Lower lobe of right lung (tissue), 2 donors: Measurements from ENCODE around the gene ANKRD52. TPM values are rescaled to one million over a fixed set of nuclear protein-coding genes. Genes with fewer than 3 reads are reported as not detected.
"Not testable (repeated sequence)": the region's sequence is repeated elsewhere in the genome, so short reads cannot be mapped to it uniquely, and the experiment has no call there.

ENCODE experiments used
- ATAC-seq, 2 donors: fragments of 200-7000 bp; cut with Tn5 transposase; one replicate each; pipeline ENCODE4 v1.9.1; 2020 to 2022; ENCODE audit warnings: mild to moderate bottlenecking in 2 of 2, moderate library complexity in 2 of 2
- DNase-seq: peaks from one replicate; pipeline ENCODE4 v3.0.0-alpha.2; 2020
- H3K27ac ChIP-seq: fragments of 200-600 bp; one replicate; pipeline ENCODE4 v1.8.0; 2022
- H3K27me3 ChIP-seq: fragments of 200-600 bp; one replicate; pipeline ENCODE4 v1.8.0; 2022; ENCODE audit warnings: low read depth
- H3K36me3 ChIP-seq: fragments of 200-600 bp; one replicate; pipeline ENCODE4 v1.8.0; 2022; ENCODE audit warnings: mild to moderate bottlenecking
- H3K4me1 ChIP-seq: fragments of 200-600 bp; one replicate; pipeline ENCODE4 v1.8.0; 2022
- H3K4me3 ChIP-seq: fragments of 200-600 bp; one replicate; pipeline ENCODE4 v1.8.0; 2022; ENCODE audit warnings: mild to moderate bottlenecking
- H3K9me3 ChIP-seq: fragments of 200-600 bp; one replicate; pipeline ENCODE4 v1.8.0; 2022
- intact Hi-C: fragments of 100-400 bp; cut with DNase I; formaldehyde crosslinking; loops from one replicate; pipeline ENCODE4 v1.11.0; 2022
- total RNA-seq: library from RNA; stranded (reverse); fragmentation: NEBNext Ultra II Directional; extraction: Animal tissue kit (Norgen Biotek cat#: 25700); gene quantifications from one replicate; pipeline ENCODE4 v1.2.1, GENCODE V29; 2021
- TF ChIP-seq, protein P1 (sequence below): fragments of 200-600 bp; IDR thresholded peaks from one replicate; pipeline ENCODE4 v1.8.0; 2022; ENCODE audit warnings: antibody characterized with exemption, mild to moderate bottlenecking
- donor health status: DM: no; HTN: yes; CAD: no; lungs with severe emphysema.

Gene ANKRD52
- total RNA-seq, 1 donor from 2014 or later, result 27.8 TPM

DNA sequence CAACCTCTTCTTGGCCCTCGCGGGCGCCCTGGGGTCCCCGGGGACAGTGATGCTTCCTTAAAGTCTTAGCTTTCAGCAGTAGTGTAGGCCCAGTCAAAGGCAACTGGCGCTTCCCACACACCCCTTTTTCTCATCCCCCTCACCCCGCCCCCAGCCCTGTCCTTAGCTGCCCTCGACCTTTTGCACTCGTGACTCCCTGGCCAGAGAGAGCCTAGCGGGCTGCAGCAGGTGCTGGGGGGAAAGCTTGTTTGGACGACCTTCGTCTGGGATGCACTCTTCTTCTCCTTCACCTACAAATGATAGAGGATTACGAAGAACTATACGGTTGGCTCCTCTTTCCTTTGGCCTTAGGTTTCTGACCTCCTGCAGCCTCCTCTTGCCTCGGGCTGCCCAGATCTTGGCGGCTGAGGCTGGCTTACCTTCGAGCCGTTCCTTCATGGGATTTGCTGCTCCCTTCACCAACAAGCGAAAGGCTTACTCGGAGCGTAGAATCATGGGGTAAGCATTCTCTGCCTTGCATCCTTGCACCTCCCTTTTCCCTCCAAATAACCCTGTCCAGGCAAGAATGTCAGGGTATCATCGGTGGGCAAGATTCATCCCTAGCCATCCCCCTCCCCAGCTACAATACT, 9.4 kb upstream of the ANKRD52 start:
- DNase-seq (no peak), ATAC-seq (peak; percentile 19 to 20)
- Histone ChIP-seq H3K36me3 (peaks cover 37% of the 10 kb centered on the region), H3K4me1 (peaks cover 18% of the 10 kb centered on the region), H3K27ac (peak overlapping the region; percentile 93), H3K27me3 (no peaks in the 10 kb centered on the region), H3K9me3 (no peaks in the 10 kb centered on the region), H3K4me3 (peak overlapping the region; percentile 67)
- intact Hi-C loops, result no loop called here
- TF ChIP-seq, protein P1, sequence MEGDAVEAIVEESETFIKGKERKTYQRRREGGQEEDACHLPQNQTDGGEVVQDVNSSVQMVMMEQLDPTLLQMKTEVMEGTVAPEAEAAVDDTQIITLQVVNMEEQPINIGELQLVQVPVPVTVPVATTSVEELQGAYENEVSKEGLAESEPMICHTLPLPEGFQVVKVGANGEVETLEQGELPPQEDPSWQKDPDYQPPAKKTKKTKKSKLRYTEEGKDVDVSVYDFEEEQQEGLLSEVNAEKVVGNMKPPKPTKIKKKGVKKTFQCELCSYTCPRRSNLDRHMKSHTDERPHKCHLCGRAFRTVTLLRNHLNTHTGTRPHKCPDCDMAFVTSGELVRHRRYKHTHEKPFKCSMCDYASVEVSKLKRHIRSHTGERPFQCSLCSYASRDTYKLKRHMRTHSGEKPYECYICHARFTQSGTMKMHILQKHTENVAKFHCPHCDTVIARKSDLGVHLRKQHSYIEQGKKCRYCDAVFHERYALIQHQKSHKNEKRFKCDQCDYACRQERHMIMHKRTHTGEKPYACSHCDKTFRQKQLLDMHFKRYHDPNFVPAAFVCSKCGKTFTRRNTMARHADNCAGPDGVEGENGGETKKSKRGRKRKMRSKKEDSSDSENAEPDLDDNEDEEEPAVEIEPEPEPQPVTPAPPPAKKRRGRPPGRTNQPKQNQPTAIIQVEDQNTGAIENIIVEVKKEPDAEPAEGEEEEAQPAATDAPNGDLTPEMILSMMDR, result no peak

DNA sequence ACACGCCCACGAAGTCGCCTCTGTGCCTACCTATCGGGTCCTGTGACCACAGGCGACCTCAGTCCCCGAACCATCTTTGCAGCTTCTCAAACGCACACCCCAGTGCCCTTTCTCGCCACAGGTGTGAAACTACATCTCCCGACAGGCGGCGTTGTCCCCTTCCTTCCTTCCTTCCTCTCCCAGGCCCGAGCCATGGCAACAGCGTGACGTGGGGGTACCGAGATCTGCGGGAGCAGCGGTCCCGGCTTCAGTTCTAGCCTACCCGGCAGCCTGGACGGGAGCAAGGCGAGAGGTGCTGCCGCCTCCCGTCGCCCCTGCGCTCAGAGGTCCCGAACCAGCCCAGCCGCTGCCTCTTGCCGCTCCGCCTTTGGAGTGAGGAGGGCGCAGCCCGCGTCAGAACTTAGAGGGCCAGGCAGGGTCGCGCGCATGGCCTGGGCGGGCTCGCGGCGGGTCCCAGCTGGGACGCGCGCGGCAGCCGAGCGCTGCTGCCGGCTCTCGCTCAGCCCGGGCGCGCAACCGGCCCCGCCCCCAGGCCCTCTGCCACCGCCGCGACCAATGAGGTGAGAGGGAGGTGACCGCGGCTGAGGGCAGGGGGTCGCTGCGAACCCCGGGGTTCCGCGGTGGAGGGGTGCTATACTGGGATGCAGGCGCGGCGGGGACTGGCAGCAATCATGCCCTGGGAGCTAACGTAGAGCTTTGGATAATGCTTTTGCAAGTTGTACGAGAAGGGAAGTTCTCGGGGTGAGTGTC, 8.7 kb upstream of the ANKRD52 start, which contains the start of gene COQ10A:
Gene COQ10A, plus strand, starts transcription at position 250 of the 750 bp plus-strand sequence. Its CDS starts 177 bp downstream, at position 427.
- Histone ChIP-seq H3K4me1 (peaks cover 18% of the 10 kb centered on the region), H3K9me3 (no peaks in the 10 kb centered on the region), H3K27me3 (no peaks in the 10 kb centered on the region), H3K36me3 (peaks cover 30% of the 10 kb centered on the region), H3K27ac (peak within 1 kb of the TSS; percentile 93), H3K4me3 (peak within 1 kb of the TSS; percentile 67)
- TF ChIP-seq, protein P1, result peak; percentile 50
- DNase-seq (peak; percentile 93), ATAC-seq (peak; percentile 98)
- intact Hi-C loops, result no loop called here

DNA sequence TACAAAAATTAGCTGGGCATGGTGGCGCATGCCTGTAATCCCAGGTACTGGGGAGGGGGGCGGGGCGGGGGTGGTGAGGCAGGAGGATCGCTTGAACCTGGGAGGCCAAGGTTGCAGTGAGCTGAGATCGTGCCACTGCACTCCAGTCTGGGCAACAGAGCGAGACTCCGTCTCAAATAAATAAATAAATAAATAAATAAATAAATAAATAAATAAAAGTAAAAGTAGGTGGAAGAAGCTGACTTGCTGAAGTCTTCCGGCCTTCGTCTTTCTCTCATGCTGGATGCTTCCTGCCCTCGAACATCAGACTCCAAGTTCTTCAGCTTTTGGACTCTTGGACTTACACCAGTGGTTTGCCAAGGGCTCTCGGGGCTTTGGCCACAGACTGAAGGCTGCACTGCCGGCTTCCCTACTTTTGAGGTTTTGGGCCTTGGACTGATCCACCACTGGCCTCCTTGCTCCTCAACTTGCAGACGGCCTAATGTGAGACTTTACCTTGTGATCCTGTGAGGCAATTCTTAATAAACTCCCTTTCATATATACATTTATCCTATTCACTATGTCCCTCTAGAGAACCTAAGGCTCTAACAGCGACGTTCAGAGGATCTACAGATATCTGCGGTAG, 8.0 kb upstream of the ANKRD52 start:
- H3K9me3 ChIP-seq, intact Hi-C loops, H3K27me3 ChIP-seq, DNase-seq: not testable (repeated sequence)
- H3K27ac ChIP-seq, result peak overlapping the region; percentile 93
- H3K4me1 ChIP-seq, result peaks cover 18% of the 10 kb centered on the region
- peak in 1 of 2 donors; percentile 2 for ATAC-seq
- H3K4me3 ChIP-seq, result peak overlapping the region; percentile 67
- H3K36me3 ChIP-seq, result peaks cover 24% of the 10 kb centered on the region

DNA sequence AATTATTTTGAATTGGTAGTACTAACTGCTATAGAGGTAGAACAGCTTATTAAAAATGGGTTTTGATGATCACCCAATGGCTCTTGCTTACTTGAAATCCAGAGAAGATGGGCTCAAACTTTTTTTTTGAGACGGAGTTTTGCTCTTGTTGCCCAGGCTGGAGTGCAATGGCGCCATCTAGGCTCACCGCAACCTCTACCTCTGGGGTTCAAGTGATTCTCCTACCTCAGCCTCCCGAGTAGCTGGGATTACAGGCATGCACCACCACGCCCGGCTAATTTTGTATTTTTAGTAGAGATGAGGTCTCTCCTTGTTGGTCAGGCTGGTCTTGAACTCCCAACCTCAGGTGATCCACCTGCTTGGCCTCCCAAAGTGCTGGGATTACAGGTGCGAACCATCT, 4.8 kb upstream of the ANKRD52 start:
- ATAC-seq, H3K36me3 ChIP-seq, H3K9me3 ChIP-seq, DNase-seq, H3K27ac ChIP-seq, H3K4me3 ChIP-seq, intact Hi-C loops, H3K27me3 ChIP-seq: not testable (repeated sequence)
- peaks cover 24% of the 10 kb centered on the region for H3K4me1 ChIP-seq

DNA sequence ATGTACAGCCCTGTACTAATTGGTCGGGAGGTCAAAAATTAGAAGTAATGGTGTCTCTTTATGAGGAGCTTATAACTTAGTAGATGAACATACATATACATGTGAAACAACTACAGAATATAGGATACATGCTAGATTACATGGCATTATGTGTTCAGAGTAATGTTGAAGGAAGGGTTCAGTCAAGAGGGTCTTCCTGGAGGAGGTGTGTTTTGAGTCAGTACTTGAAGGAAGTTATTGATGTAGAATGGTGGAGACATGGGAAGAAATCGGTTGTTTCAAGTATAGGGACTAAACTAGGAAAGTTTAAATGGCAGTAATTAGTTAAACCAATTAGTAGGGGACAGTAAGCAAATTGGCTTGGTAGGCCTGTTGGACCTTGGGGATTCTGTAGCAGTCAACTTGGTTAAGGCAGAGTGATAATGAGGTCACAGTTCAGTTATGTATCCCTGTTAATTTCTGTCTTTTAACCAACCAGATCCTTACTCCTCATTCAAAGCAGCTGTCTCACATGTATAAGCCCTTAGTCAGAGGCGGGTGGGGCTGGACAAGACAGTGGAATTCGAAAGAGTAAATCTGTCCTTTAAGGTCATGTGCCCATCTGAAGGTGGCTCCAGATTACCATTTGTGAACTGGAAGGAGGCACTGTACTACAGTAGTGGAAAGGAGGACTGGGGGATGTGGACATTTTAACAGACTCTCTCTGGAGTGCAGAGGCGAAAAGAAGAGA, 3.5 kb upstream of the ANKRD52 start:
- Histone ChIP-seq H3K27me3 (no peaks in the 10 kb centered on the region), H3K36me3 (peaks cover under 1% of the 10 kb centered on the region), H3K4me3 (no peak overlapping the region), H3K27ac (no peak overlapping the region), H3K4me1 (peaks cover 26% of the 10 kb centered on the region), H3K9me3 (no peaks in the 10 kb centered on the region)
- intact Hi-C loops, result no loop called here
- TF ChIP-seq, protein P1, result no peak
- no peak for ATAC-seq
- no peak for DNase-seq

DNA sequence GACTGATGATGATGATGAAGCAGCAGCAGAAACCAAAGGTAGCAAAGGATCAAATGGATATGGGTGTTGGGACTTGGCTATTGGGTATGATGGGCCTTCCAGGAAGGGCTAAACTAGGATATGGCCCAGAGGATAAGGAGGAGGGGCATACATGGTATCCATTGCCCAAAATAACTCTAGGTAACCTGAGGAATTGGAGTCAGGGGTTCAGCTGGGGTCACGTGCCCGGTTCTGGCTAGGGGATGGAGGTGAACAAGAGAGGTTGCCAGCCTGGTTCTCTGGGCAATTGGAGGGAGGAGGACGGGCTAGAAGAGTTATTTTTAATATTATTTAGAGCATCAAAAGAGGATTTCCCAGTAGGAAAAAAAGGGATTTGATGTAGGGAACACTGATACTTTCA, 2.7 kb upstream of the ANKRD52 start:
- intact Hi-C loops, result no loop called here
- Histone ChIP-seq H3K9me3 (no peaks in the 10 kb centered on the region), H3K27me3 (no peaks in the 10 kb centered on the region), H3K4me3 (no peak overlapping the region), H3K27ac (no peak overlapping the region), H3K36me3 (peaks cover 7% of the 10 kb centered on the region), H3K4me1 (peaks cover 27% of the 10 kb centered on the region)
- TF ChIP-seq, protein P1, result no peak
- ATAC-seq, result no peak
- DNase-seq, result no peak
